Cortex of kidney (tissue), 1 donor: ENCODE results near the gene FIS1.
"Not testable (repeated sequence)": the region's sequence is repeated elsewhere in the genome, so short reads cannot be mapped to it uniquely, and the experiment has no call there.

ENCODE experiments used
- DNase-seq: peaks from one replicate; lab custom pipeline; 2025; lab: John Stamatoyannopoulos, UW

Gene FIS1

GRCh38 chr7:101244375-101245146 is at the start of gene FIS1:
TSS of gene FIS1 (minus strand) at chr7:101245081. CDS start at chr7:101245004, 77 bp downstream.
- peak; percentile 54 for DNase-seq

- no peak for DNase-seq
Observed at GRCh38 chr7:101294039-101294831, 49.4 kb upstream of the FIS1 start.

- DNase-seq, result not testable (repeated sequence)
Observed at GRCh38 chr7:101293069-101294021, 48.5 kb upstream of the FIS1 start.

GRCh38 chr7:101292566-101292965 is 47.7 kb upstream of the FIS1 start:
- DNase-seq, result not testable (repeated sequence)

GRCh38 chr7:101290186-101291037 is 45.5 kb upstream of the FIS1 start:
- DNase-seq, result not testable (repeated sequence)

- DNase-seq, result not testable (repeated sequence)
Observed at GRCh38 chr7:101289687-101290086, 44.8 kb upstream of the FIS1 start.

GRCh38 chr7:101288439-101288838 is 43.6 kb upstream of the FIS1 start:
- no peak for DNase-seq

GRCh38 chr7:101287032-101287431 is 42.2 kb upstream of the FIS1 start:
- no peak for DNase-seq

GRCh38 chr7:101285880-101286279 is 41.0 kb upstream of the FIS1 start:
- DNase-seq, result not testable (repeated sequence)

- DNase-seq, result no peak
Observed at GRCh38 chr7:101285171-101285570, 40.3 kb upstream of the FIS1 start.

GRCh38 chr7:101280912-101281311 is 36.0 kb upstream of the FIS1 start:
- DNase-seq, result not testable (repeated sequence)

- no peak for DNase-seq
Observed at GRCh38 chr7:101278461-101279292, 33.8 kb upstream of the FIS1 start.

- no peak for DNase-seq
Observed at GRCh38 chr7:101277155-101277554, 32.3 kb upstream of the FIS1 start.

- no peak for DNase-seq
Observed at GRCh38 chr7:101273206-101273605, 28.3 kb upstream of the FIS1 start.

- DNase-seq, result no peak
Observed at GRCh38 chr7:101271021-101271420, 26.1 kb upstream of the FIS1 start.

- no peak for DNase-seq
Observed at GRCh38 chr7:101269664-101270063, 24.8 kb upstream of the FIS1 start.

GRCh38 chr7:101265622-101266516 is 21.0 kb upstream of the FIS1 start:
- no peak for DNase-seq

- DNase-seq, result not testable (repeated sequence)
Observed at GRCh38 chr7:101264102-101264706, 19.3 kb upstream of the FIS1 start.
